ACHN (cell line): ENCODE results near the gene EPS8L2.
A peak's percentile ranks its signal among the peaks of the same experiment; 100 is the strongest.
"Not testable (repeated sequence)": the region's sequence is repeated elsewhere in the genome, so short reads cannot be mapped to it uniquely, and the experiment has no call there.

ENCODE experiments used
- DNase-seq: peaks from one replicate; pipeline ENCODE4 v3.0.0-alpha.2; 2015
- in situ Hi-C: cut with HindIII; loops from 2 replicates; pipeline ENCODE4 v1.10.0; 2017; ENCODE audit warnings: low sequenced_read_pairs, low pct_ligation_motif_present, low pct_unique_long_range_greater_than_20kb

The EPS8L2 gene

GRCh38 chr11:687751-688150 is 18.3 kb upstream of the EPS8L2 start:
- in situ Hi-C loops = no loop called here
- DNase-seq = no peak

GRCh38 chr11:688681-689080 is 17.4 kb upstream of the EPS8L2 start:
- no peak for DNase-seq

GRCh38 chr11:689625-690024 is 16.4 kb upstream of the EPS8L2 start:
- in situ Hi-C loops = no loop called here
- DNase-seq = no peak

More at GRCh38 chr11:688681-689080, 17.4 kb upstream of the EPS8L2 start:
- in situ Hi-C loops = no loop called here

GRCh38 chr11:690244-690643 is 15.8 kb upstream of the EPS8L2 start:
- DNase-seq, in situ Hi-C loops: not testable (repeated sequence)

- no peak for DNase-seq
These were observed 15.0 kb upstream of the EPS8L2 start for GRCh38 chr11:690738-691633.

GRCh38 chr11:691710-692590 is 14.1 kb upstream of the EPS8L2 start:
- DNase-seq = no peak
- in situ Hi-C loops = no loop called here

More at GRCh38 chr11:690738-691633, 15.0 kb upstream of the EPS8L2 start:
- in situ Hi-C loops = no loop called here

- no peak for DNase-seq
- in situ Hi-C loops = no loop called here
These were observed 13.1 kb upstream of the EPS8L2 start for GRCh38 chr11:692824-693414.

GRCh38 chr11:693415-693831 is 12.6 kb upstream of the EPS8L2 start:
- DNase-seq = no peak
- in situ Hi-C loops = no loop called here

GRCh38 chr11:693887-694562 is 12.0 kb upstream of the EPS8L2 start:
- in situ Hi-C loops = no loop called here
- DNase-seq = no peak

GRCh38 chr11:694563-695287 is 11.3 kb upstream of the EPS8L2 start, which contains the start of gene DEAF1:
Gene DEAF1 (minus strand): TSS chr11:695222. CDS start chr11:695047, 175 bp downstream.
- peak; percentile 91 for DNase-seq
- in situ Hi-C loops = no loop called here

GRCh38 chr11:695288-695537 is 10.8 kb upstream of the EPS8L2 start:
- in situ Hi-C loops = no loop called here
- no peak for DNase-seq

- peak; percentile 96 for DNase-seq
- in situ Hi-C loops = no loop called here
These were observed 10.3 kb upstream of the EPS8L2 start, which contains the start of gene TMEM80 for GRCh38 chr11:695538-696248. Gene TMEM80 (plus strand): TSS chr11:695816. CDS start chr11:695828, 12 bp downstream.

GRCh38 chr11:696955-697491 is 9.0 kb upstream of the EPS8L2 start:
- in situ Hi-C loops = no loop called here
- peak; percentile 78 for DNase-seq

GRCh38 chr11:697811-698311 is 8.2 kb upstream of the EPS8L2 start:
- in situ Hi-C loops = no loop called here
- peak; percentile 65 for DNase-seq

GRCh38 chr11:698493-699115 is 7.4 kb upstream of the EPS8L2 start:
- no peak for DNase-seq
- in situ Hi-C loops = no loop called here

- no peak for DNase-seq
- in situ Hi-C loops = no loop called here
These were observed 6.9 kb upstream of the EPS8L2 start for GRCh38 chr11:699116-699508.

- in situ Hi-C loops = no loop called here
- DNase-seq = no peak
These were observed 6.3 kb upstream of the EPS8L2 start for GRCh38 chr11:699753-700152.
